AG04449 (cell line): ENCODE measurements around the gene COL11A1.

Experiments
- CTCF ChIA-PET: fragments of 350-600 bp; formaldehyde crosslinking; extraction: SDS; loops from one replicate; lab custom pipeline; 2021; ENCODE audit warnings: antibody characterized with exemption; lab: Yijun Ruan, JAX
- POLR2A ChIA-PET: fragments of 400-600, 350-600 bp; formaldehyde crosslinking; extraction: SDS; loops from one replicate; lab custom pipeline; 2020; ENCODE audit warnings: antibody characterized with exemption, inconsistent platforms; lab: Yijun Ruan, JAX
- DNase-seq: peaks from one replicate; pipeline ENCODE4 v3.0.0-alpha.2; 2010; ENCODE audit warnings: low read depth, low spot score
- H3K4me3 ChIP-seq: 2 replicates; pipeline ENCODE4 v1.5.1; 2011; ENCODE audit warnings: low read depth, mild to moderate bottlenecking, control low read depth, low read length
- CTCF ChIP-seq: IDR thresholded peaks from one replicate; pipeline ENCODE4 v1.5.1; 2011; ENCODE audit warnings: mild to moderate bottlenecking, moderate library complexity, low read length, control low read depth, inconsistent platforms; ENCODE audit not compliant: insufficient read depth; ENCODE audit errors: missing control alignments

The COL11A1 gene

GRCh38 chr1:103106426-103107341 lies 1.6 kb downstream of the COL11A1 start:
- ChIA-PET CTCF (interaction anchor here (0.6 to 4.8 kb wide), 21 partner anchors 8 to 408 kb away, joined by 3 to 53 read pairs (median 4); no protein-coding TSS in a partner anchor), POLR2A (interaction anchor here (1.1 to 3.5 kb wide), 3 partner anchors 19 to 355 kb away, joined by 3 to 14 read pairs (median 3); no protein-coding TSS in a partner anchor)
- peak; percentile 11 for TF ChIP-seq CTCF
- no peak for DNase-seq
- H3K4me3 ChIP-seq: peak overlapping the region; percentile 73

GRCh38 chr1:103101399-103101798 lies 6.9 kb downstream of the COL11A1 start:
- H3K4me3 ChIP-seq: no peak overlapping the region
- CTCF ChIA-PET: interaction anchor here (0.6 to 1.3 kb wide), 3 partner anchors 20 to 413 kb away, joined by 3 read pairs; no protein-coding TSS in a partner anchor
- no peak for DNase-seq
- no peak for TF ChIP-seq CTCF
- POLR2A ChIA-PET: no interaction called here

- CTCF ChIA-PET: no interaction called here
- no peak overlapping the region for H3K4me3 ChIP-seq
- TF ChIP-seq CTCF: no peak
- no peak for DNase-seq
- POLR2A ChIA-PET: no interaction called here
Measured at GRCh38 chr1:103089221-103089620, 19.1 kb downstream of the COL11A1 start.

- CTCF ChIA-PET: interaction anchor here (1.7 to 2.6 kb wide), 2 partner anchors 19 to 374 kb away, joined by 7 to 10 read pairs; no protein-coding TSS in a partner anchor
- no peak overlapping the region for H3K4me3 ChIP-seq
- no peak for TF ChIP-seq CTCF
- POLR2A ChIA-PET: interaction anchor here (1.2 kb wide), 1 partner anchor 19 kb away, joined by 3 read pairs; no protein-coding TSS in a partner anchor
- no peak for DNase-seq
Measured at GRCh38 chr1:103087256-103087655, 21.1 kb downstream of the COL11A1 start.

- ChIA-PET CTCF (no interaction called here), POLR2A (no interaction called here)
- H3K4me3 ChIP-seq: no peak overlapping the region
- DNase-seq: no peak
- no peak for TF ChIP-seq CTCF
Measured at GRCh38 chr1:103084181-103084580, 24.1 kb downstream of the COL11A1 start.

GRCh38 chr1:103075316-103076000 lies 32.9 kb downstream of the COL11A1 start:
- H3K4me3 ChIP-seq: no peak overlapping the region
- ChIA-PET CTCF (interaction anchor here (1.4 kb wide), 1 partner anchor 386 kb away, joined by 5 read pairs; no protein-coding TSS in a partner anchor), POLR2A (no interaction called here)
- TF ChIP-seq CTCF: no peak
- no peak for DNase-seq
